GM21576 (cell line): ENCODE measurements around the gene THOC6.
"Not testable (repeated sequence)": the region's sequence is repeated elsewhere in the genome, so short reads cannot be mapped to it uniquely, and the experiment has no call there.

Source experiments
- ATAC-seq: cut with Tn5 transposase; IDR thresholded peaks from one replicate; pipeline ENCODE4 v1.9.1; 2021; ENCODE audit warnings: mild to moderate bottlenecking, moderate library complexity; ENCODE audit not compliant: unreplicated experiment

The THOC6 gene

DNA sequence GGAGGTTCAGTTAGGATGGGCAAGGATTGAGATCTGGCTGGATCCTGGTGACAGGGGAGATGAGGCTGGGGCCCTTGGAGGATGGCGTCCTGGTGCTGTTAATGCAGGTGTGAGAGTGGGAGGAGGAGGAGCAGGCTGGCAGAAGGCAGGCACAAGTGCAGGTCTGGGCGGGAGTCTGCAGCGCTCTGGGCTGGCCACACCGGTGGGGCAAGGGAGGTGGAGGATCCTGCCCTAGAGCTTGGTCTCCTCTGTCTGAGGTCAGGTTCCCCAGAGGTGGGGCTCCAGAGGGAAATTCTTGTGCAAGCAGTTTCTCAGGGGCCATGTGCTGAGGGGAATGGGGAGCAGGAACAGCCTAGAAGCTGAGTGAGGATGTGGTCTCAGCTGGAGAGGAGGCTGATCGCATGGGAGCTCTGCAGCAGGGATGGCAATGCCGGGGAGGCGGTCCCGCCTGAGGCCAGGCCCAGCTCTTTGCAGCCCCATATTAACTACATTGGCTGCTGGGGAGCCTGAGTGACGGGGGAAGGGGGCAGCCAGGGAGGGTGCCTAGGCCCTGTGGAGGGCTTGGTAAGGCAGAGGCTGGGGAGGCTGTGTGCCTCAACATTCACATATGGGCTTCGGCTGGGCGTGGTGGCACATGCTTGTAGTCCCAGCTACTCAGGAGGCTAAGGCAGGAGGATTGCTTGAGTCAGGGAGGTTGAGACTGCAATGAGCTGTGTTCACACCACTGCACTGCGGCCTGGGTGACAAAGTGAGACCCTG, 28.9 kb downstream of the THOC6 start:
- not testable (repeated sequence) for ATAC-seq

DNA sequence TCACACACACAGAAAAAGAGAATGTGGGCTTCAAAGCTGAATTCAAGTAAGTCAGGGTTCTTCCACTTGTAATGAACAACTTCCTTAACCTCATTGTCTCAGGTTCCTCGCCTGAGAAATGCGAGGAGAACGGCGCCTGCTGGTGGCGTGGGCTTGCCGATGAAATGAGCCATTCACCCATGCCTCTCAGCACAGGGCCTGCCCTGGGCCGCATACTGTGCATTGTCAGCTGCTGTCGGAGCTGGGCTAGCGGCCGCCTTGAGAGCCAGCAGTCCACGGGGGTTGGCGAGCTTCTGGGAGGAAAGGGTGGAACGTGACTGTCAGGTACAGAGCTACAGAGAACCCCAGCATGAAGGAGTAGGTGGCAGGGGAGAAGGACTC, 29.5 kb downstream of the THOC6 start:
- ATAC-seq = not testable (repeated sequence)

DNA sequence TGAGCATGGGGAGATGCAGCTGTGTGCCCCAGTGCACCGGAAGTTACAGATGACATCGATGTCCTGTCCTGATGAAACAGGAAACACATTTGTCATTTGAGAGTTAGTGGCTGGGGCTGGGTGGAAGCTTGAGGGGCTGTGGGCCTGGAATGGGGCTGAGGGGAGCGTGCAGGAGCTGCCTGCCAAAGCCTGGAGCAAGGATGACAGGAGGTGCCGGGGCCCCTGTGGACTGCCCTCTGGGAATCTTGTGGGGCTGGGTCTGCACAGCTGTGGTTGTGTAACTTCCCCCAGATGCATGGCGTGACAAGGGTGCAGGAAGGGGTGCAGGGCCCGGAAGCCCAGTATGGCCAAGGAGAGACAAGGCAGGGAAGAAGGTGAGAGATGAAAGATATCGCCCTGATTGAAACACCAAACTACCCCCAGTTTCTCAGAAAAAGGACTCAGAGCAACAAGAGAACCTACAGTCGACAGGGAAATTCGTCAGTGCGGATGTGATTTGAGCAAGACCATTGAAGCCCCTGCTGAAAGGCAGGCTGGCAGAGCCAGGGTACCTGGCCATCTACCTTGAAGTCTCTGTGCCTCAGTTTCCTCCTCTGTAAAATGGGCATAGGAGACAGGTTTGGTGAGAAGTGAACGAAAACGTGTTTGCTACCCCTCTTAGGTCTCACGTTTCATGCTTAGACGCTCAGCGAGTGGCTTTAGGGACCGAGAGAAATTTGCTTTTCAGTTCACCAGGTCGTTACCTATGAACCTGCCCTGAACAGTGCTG, 31.3 kb downstream of the THOC6 start:
- no peak for ATAC-seq

DNA sequence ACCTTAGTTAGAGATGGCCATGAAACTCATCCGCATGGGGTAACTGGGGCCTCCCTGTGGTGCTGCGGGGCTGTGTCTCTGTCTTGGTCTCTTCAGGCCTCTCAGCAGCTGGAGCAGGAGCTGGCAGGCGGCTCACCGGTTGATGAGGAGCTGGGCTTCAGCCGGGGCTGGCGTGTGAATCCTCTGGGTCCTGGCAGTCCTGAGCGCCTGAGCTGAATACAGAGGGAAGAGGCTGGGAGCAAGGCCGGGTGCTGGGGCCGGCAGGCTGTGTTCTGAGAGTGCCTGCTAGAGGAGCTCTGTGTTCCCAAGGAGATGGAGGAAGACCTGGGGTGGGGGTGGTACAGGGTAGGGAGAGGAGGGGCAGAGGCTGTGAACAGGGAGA, 31.9 kb downstream of the THOC6 start:
- ATAC-seq = not testable (repeated sequence)

DNA sequence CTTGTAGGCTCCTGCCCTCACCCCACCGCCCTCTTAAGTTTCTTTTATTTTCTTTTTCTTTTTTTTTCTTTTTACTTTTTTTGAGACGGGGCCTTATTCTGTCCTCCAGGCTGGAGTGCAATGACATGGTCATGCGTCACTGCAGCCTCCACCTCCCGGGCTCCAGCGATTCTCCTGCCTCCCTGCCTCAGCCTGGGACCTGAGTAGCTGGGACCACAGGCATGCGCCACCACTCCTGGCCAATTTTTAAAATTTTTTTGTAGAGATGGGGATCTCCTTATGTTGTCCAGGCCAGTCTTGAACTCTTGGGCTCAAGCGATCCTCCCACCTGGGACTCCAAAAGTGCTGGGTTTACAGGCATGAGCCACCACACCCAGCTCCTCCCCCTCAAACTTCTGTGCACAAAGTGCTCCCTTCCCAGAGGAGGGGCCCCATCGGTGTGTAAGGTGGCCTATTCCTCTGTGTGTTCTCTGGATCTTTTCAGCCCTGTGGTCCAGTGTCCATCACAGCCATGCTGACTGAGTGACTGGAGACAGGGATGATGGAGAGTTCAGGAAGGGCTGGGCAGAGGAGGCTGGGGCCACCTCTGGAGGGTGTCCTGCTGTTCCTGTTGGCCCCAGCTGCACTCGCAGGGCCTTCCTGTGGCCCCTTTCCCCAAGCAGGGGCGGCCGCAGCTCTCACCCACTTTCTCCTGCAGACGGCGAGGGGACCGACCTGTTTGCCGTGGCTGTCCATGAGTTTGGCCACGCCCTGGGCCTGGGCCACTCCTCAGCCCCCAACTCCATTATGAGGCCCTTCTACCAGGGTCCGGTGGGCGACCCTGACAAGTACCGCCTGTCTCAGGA, 32.7 kb downstream of the THOC6 start:
- no peak for ATAC-seq

DNA sequence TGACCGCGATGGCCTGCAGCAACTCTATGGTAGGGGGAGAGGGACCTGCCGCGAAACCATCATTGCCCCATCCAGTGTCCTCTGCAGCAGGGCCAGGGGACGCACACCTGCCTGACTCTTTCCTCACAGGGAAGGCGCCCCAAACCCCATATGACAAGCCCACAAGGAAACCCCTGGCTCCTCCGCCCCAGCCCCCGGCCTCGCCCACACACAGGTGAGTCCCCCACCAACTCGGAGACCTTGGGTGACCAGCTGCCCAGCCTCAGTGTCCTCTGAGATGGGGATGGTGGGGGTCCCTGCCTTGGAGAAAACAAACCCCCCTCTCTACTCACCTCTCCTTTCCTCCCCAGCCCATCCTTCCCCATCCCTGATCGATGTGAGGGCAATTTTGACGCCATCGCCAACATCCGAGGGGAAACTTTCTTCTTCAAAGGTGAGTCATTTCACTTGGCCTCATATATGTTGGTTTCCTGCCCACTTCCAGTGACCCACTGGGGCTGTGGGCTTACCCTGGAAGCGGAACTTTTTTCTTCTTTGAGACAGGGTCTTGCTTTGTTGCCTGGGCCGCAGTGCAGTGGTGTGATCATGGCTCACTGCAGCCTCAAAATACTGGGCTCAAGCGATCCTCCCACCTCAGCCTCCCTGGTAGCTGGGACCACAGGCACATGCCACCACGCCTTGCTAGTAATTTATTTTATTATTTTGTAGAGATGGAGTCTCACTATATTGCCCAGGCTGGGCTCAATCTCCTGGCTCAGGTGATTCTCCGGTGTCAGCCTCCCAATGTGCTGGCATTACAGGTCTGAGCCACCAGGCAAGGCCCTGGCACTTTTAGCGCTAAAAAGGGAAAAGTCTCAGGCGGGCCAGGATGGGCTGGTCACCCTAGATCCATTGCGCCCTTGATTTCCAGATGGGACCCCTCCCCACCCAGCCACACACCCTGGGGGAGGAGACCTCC, 33.6 kb downstream of the THOC6 start:
- ATAC-seq = no peak

DNA sequence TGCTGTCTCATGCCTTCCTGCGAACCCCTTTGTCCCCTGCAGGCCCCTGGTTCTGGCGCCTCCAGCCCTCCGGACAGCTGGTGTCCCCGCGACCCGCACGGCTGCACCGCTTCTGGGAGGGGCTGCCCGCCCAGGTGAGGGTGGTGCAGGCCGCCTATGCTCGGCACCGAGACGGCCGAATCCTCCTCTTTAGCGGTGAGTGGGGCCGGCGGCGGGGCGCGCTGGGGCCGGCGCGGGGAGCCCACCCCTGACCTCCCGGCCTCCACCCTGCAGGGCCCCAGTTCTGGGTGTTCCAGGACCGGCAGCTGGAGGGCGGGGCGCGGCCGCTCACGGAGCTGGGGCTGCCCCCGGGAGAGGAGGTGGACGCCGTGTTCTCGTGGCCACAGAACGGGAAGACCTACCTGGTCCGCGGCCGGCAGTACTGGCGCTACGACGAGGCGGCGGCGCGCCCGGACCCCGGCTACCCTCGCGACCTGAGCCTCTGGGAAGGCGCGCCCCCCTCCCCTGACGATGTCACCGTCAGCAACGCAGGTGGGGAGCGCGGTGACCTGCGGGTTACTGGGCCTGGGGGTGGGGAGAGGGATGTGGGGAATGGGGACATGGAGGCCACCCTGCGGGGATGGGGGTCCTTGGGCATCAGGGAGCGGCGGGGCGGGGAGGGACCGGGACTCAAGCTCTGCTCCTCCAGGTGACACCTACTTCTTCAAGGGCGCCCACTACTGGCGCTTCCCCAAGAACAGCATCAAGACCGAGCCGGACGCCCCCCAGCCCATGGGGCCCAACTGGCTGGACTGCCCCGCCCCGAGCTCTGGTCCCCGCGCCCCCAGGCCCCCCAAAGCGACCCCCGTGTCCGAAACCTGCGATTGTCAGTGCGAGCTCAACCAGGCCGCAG, 34.5 kb downstream of the THOC6 start:
- ATAC-seq = peak; percentile 35

DNA sequence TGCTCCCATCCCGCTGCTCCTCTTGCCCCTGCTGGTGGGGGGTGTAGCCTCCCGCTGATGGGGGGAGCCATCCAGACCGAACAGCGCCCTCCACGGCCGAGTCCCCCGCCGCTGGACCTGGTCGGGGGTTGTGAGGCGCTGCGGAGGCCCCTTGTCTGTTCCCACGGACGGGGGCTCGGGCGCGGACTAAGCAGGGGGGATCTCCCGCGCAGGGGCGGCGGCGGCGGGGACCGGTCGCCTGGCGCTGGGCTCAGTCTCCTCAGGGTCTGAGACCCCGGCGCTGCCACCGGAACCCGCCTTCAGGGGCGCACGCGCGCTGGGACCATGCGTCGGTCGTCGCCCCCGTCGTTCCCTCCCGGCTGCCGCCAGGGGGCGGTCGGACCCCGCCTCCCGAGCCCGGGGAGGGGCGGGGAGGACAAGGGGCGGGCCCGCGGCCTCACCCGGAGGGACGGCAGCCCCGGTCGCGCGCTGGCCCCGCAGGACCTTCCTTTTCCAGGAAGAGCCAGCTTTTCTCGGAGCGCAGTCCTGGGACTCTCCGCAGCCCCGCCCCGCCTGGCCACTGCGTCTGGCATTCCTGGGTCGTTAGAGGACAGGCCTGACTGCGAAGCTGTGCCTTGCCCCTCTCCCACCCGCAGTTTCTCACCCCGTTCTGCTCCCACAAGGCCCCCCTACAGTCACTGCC, 35.3 kb downstream of the THOC6 start:
- peak; percentile 73 for ATAC-seq

DNA sequence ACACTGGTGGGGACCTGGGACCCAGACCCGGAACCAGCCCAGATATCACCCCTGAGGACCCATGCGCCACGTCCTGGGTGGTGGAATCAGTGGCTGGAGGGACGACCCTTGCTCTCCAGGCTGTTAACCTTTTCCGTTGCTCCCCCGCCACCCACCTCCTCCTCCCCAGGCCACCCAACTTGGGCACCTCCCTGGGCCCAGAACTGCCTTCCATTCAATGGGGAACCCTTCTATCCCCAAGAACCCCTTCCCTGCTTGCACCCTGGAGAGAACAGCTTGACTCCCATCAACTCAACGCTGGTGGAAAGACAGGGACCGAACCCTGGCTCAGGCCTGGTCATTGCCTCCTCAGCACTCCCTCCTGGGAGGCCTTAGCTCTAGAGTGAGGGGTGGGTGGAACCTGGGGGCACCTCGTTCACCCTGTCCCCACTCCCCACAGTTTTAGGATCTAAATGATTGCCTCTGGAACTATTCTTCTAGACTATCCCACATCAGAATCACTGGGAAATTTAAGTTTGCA, 35.9 kb downstream of the THOC6 start:
- ATAC-seq = no peak

DNA sequence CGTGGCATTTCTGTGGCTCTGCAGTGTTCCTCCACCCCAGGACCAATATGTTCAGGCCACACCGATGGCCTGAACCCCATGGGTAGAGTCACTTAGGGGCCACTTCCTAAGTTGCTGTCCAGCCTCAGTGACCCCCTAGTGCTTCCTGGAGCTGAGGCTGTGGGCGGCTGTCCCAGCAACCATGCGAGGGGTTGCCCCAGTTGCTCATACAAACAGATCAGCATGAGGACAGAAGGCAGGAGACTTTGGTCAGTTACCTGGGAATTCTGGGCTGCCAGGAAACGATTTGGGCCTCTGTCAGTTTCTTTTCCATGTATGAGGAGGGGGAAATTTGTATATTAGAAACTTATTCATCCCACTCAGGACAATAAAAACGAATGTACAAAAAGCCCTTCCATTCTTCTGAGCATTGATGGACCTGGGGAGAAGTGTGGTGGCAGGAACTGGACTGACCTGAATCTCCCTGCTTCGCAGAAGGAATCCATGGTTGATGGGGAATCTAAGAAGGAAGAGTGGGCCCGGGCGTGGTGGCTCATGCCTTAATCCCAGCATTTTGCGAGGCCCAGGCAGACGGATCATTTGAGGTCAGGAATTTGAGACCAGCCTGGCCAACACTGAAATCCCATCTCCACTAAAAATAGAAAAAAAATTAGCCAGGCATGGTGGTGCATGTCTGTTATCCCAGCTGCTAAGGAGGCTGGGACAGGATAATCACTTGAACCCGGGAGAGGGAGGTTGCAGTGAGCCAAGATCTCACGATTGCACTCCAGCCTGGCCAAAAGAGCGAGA, 36.7 kb downstream of the THOC6 start:
- no peak for ATAC-seq

DNA sequence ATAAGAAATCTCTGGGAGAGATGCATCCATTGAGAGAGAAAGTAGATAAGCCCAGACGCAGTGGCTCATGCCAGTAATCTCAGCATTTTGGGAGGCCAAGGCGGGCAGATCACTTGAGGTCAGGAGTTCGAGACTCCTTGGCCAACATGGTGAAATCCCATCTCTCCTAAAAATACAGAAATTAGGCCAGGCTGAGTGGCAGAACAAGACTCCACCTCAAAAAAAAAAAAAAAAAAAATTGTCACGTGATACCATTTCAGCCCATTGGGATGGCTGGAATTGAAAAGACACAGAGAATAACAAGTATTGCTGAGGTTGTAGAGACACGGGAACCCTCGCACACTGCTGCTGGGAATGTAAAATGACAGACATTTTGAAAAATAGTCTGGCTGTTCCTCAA, 38.7 kb downstream of the THOC6 start:
- ATAC-seq = no peak

DNA sequence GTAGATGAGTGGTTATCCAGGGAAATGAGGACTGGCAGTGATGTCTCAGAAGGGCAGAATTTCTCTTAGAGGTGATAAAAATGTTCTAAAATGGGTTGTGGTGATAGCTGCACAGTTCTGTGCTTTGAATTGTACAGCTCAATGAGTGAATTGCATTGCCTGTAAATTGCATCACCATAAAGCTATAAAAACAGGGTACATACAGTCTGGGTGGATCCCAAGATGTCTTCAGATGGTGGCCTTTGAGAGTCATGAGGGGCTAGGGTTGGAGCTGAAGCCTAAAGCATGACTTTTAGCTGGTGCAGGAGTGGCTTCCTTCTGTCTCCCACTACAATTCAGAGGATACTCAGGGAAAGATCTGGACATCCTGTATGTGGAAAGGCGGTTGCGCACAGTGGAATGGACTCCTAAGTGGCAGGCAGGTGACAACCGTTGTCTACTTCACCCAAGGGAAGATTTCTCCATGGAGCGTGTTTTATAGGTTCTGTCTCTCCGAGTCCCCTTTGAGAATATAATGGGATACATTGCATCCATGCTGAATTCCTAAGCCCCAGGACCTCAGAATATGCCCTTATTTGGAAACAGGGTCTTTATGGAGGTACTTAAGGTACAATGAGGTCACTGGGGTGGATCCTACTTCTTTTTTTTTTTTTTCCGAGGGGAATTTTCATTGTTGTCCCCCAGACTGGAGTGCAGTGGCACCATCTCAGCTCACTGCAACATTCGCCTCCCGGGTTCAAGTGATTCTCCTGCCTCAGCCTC, 40.0 kb downstream of the THOC6 start:
- ATAC-seq = no peak

DNA sequence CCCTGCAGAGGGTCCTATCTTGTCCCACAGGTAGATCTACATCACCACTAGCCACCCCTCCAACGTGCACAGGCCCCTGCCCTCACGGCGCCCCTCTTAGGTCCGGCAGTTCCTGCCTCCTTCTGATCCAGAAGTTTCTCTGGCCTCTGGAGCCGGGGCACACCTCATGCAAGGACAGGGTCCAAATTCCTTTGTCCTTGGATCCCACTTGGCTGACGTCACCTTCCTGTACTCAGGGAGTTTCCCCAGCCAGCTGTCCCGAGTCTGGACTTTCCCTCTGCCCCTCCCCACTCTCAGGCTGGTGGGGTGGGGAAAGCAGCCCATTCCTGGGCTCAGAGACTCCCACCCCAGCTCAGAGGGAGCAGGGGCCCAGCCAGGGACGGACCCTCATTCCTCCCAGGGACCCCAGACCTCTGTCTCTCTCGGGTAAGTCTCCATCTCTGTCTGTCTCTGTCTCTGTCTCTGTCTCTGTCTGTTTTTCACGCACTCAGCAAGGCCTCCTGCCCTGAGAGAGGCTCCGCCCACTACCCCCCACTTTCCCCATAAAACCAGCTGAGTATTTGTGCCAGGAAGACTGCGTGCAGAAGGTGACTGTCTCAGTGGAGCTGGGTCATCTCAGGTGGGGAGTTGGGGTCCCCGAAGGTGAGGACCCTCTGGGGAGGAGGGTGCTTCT, 41.4 kb downstream of the THOC6 start, which contains the start of gene IL32:
IL32 (plus strand) TSS at position 572 of the 673 bp plus-strand sequence. CDS start 172 bp downstream, outside the sequence.
- ATAC-seq = no peak

DNA sequence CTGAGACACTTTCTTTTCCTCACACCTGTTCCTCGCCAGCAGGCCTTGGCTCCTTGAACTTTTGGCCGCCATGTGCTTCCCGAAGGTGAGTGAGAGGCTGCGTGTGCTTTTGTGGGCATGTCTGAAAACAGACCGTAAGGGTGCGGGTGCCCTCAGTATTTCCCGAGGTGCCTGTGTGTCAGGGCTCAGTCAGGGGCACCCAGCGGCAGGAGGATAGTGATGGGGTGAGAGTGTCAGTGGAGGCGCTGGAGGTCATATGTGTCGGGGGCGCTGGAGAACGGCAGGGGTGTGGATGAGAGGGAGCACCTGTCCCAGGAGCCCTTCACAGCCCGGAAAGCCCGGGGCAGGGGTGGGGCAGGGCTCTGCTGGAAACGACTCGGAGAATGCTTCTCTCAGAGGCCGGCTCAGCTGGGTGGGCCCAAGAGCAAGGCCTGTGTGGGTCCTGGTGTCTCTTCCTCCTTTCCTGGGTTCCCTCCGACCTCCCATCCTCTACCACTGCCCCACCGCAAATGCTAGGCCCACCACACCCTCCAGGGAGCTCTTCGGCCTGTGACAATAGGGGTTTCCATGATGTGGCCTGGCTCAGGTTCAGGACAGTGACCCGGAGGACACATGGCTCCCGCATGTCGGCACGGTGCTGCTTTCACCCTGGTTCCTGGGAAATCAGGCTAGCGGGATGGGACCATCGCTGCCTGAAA, 42.1 kb downstream of the THOC6 start:
- ATAC-seq = no peak

DNA sequence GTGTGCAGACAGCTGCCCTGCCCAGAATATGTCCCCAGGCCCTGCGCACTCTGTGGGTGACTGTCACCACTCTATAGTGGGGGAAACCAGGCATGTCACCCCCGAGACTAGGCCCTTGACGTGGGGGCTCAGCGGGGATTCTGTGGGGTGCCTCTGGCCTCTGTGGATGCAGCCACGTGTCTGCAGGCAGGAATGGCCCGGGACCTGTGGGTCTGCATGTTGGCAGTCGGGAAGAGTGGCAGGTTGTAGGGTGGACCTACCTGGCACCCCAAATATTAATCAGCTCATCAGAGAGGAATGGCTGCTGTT, 42.6 kb downstream of the THOC6 start:
- no peak for ATAC-seq

DNA sequence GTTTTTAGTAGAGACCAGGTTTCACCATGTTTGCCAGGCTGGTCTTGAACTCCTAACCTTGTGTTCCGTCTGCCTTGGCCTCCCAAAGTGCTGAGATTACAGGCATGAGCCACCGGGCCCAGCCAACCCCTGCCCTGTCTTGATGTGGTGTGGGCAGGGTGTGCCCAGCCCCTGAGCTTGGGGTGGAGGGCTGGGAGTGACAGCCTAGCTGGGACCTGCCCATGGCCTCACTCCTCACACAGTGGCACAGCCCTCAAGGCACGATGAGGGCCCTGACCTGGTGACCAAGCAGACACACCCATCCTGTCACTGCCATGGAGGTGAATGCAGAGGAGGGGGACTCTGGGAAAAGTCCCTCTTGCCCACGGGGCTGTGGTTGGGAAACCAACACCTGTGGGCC, 44.7 kb downstream of the THOC6 start:
- ATAC-seq = no peak
